ENCODE data around the gene MTHFD1. TPM values are rescaled to one million over a fixed set of nuclear protein-coding genes. Genes with fewer than 3 reads are reported as not detected.

MTHFD1 gene
- total and polyA plus RNA-seq, 8 donors, result 16.4 to 53.9 (median 35.5) TPM

- H3K27me3 ChIP-seq, result no peaks in the 10 kb centered on the region
- peaks cover 0 to 22% (median 0%) of the 10 kb centered on the region in 3 donors for H3K36me3 ChIP-seq
- no peak overlapping the region for H3K4me3 ChIP-seq
- no peak for DNase-seq
- no peak for ATAC-seq
- intact Hi-C loops (cut with DNase I), result no loop called here
- TF ChIP-seq CTCF (IDR thresholded peaks at IDR 0.05), result no peak
- WGBS, 2 donors, result 76 to 82% methylated on average over 4 of the region's 4 CpGs
- H3K4me1 ChIP-seq, result peaks cover 0 to 3% (median 3%) of the 10 kb centered on the region in 3 donors
- no peak for FAIRE-seq
- H3K9me3 ChIP-seq, result no peaks in the 10 kb centered on the region
- H3K27ac ChIP-seq, result no peak overlapping the region
These were observed 71.4 kb downstream of the MTHFD1 start for GRCh38 chr14:64459405-64460136.

- WGBS, 2 donors, result 92 to 100% methylated on average over 3 of the region's 3 CpGs
- Histone ChIP-seq H3K27ac (no peak overlapping the region), H3K9me3 (no peaks in the 10 kb centered on the region), H3K4me1 (peaks cover 3 to 8% (median 4%) of the 10 kb centered on the region in 3 donors), H3K4me3 (no peak overlapping the region), H3K36me3 (peaks cover 0 to 7% (median 0%) of the 10 kb centered on the region in 3 donors), H3K27me3 (no peaks in the 10 kb centered on the region)
- no peak for TF ChIP-seq CTCF (IDR thresholded peaks at IDR 0.05)
- DNase-seq, result no peak
- intact Hi-C loops (cut with DNase I), result no loop called here
- FAIRE-seq, result no peak
- no peak for ATAC-seq
These were observed 73.1 kb downstream of the MTHFD1 start for GRCh38 chr14:64461221-64461620.

GRCh38 chr14:64463195-64463594 is 75.0 kb downstream of the MTHFD1 start:
- no peak for TF ChIP-seq CTCF (IDR thresholded peaks at IDR 0.05)
- H3K4me3 ChIP-seq, result no peak overlapping the region
- intact Hi-C loops (cut with DNase I), result no loop called here
- no peak overlapping the region for H3K27ac ChIP-seq
- no peaks in the 10 kb centered on the region for H3K27me3 ChIP-seq
- FAIRE-seq, result no peak
- peaks cover 0 to 4% (median 0%) of the 10 kb centered on the region in 3 donors for H3K36me3 ChIP-seq
- no peak for DNase-seq
- H3K4me1 ChIP-seq, result peaks cover 4 to 10% (median 6%) of the 10 kb centered on the region in 3 donors
- no peak for ATAC-seq
- H3K9me3 ChIP-seq, result no peaks in the 10 kb centered on the region
- WGBS, 2 donors, result 93 to 96% methylated on average over 2 of the region's 2 CpGs

GRCh38 chr14:64463873-64464272 is 75.7 kb downstream of the MTHFD1 start:
- no peak for TF ChIP-seq CTCF (IDR thresholded peaks at IDR 0.05)
- Histone ChIP-seq H3K27me3 (no peaks in the 10 kb centered on the region), H3K4me3 (no peak overlapping the region), H3K4me1 (peaks cover 4 to 10% (median 6%) of the 10 kb centered on the region in 3 donors), H3K27ac (no peak overlapping the region), H3K36me3 (peaks cover 0 to 4% (median 0%) of the 10 kb centered on the region in 3 donors), H3K9me3 (no peaks in the 10 kb centered on the region)
- WGBS, 2 donors, result 91 to 92% methylated on average over 6 of the region's 6 CpGs
- intact Hi-C loops (cut with DNase I), result no loop called here
- FAIRE-seq (no peak), DNase-seq (no peak), ATAC-seq (no peak)

GRCh38 chr14:64464651-64465050 is 76.5 kb downstream of the MTHFD1 start:
- no peak for TF ChIP-seq CTCF (IDR thresholded peaks at IDR 0.05)
- H3K4me1 ChIP-seq, result peaks cover 4 to 10% (median 6%) of the 10 kb centered on the region in 3 donors
- peaks cover 0 to 4% (median 0%) of the 10 kb centered on the region in 3 donors for H3K36me3 ChIP-seq
- ATAC-seq (peak in 3 of 4 donors; percentile 3 to 24 (median 20)), FAIRE-seq (no peak), DNase-seq (no peak)
- no peak overlapping the region for H3K27ac ChIP-seq
- intact Hi-C loops (cut with DNase I), result no loop called here
- peak overlapping the region; percentile 50 to 85 (median 62) for H3K4me3 ChIP-seq
- no peaks in the 10 kb centered on the region for H3K27me3 ChIP-seq
- no peaks in the 10 kb centered on the region for H3K9me3 ChIP-seq
- 6 to 11% methylated on average over 6 of the region's 6 CpGs for WGBS, 2 donors
